HG03196 (cell line): ENCODE measurements around the gene STRN3.

Experiments used
- ATAC-seq: cut with Tn5 transposase; IDR thresholded peaks from one replicate; pipeline ENCODE4 v1.9.1; 2021; ENCODE audit not compliant: unreplicated experiment

The STRN3 gene

GRCh38 chr14:30874999-30875787 lies 151.0 kb downstream of the STRN3 start:
- ATAC-seq: peak; percentile 26

DNA sequence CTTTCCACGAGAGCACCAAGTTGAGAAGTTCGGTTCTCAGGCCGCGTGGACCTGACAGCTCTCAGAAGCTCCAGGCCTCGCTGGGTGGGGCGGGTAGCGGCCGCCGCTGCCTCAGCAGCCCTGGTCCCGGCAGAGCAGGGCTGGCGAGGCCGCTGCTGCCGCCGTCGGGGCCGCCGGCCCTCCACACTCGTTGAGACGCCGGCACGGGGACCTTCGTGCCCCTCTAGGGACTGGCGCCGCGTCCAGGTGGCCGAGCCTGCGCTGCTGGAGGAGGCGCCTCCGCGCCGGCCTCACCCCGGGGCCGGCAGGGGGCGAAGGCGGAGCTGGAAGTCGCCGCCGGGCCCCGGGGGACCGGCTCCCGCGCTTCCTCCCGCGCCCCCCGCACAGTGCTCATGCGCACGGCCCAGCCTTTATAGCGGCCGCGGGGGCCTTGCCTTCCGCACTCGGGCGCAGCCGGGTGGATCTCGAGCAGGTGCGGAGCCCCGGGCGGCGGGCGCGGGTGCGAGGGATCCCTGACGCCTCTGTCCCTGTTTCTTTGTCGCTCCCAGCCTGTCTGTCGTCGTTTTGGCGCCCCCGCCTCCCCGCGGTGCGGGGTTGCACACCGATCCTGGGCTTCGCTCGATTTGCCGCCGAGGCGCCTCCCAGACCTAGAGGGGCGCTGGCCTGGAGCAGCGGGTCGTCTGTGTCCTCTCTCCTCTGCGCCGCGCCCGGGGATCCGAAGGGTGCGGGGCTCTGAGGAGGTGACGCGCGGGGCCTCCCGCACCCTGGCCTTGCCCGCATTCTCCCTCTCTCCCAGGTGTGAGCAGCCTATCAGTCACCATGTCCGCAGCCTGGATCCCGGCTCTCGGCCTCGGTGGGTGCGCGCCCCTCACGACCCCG lies 151.8 kb downstream of the STRN3 start, which contains the start of gene COCH:
COCH (plus strand) TSS at position 440 of the 879 bp plus-strand sequence; CDS start at position 820, 380 bp downstream.
- peak; percentile 72 for ATAC-seq

DNA sequence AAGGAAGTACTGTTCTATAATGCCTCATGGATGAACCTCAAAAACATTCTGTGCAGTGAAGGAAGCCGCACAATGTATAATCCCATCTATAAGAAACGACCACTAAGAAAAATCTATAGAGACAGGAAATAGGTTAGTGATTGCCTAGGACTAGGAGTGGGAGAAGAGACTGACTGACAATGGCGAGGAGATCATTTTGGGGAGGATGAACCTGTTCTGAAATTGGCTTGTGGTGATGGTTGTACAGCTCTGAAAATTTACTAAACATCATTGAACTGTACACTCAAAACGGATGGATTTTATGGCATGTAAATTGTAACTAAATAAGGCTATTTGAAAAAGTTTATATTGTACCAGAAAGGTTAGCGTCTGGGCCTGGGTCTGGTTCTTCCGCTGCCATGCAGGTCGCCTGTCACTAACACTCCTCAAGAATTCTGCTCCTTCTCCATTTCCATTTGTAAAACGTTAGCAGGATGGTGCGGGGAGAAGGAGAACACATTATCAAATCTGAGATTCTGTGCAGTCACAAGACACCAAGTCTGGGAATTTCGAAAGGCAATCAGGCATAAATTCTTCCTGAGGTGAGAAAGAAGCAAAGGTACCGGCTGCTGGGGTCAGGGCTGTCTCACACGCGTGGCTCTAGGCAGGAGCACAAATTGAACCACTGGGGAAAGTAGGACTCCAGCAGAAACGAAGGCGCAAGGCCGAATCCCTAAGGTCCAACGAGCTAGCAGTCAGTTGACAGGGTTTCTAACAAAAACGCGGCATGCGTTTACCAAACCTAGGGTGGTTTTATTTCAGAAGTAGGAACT lies 152.7 kb downstream of the STRN3 start:
- no peak for ATAC-seq

DNA sequence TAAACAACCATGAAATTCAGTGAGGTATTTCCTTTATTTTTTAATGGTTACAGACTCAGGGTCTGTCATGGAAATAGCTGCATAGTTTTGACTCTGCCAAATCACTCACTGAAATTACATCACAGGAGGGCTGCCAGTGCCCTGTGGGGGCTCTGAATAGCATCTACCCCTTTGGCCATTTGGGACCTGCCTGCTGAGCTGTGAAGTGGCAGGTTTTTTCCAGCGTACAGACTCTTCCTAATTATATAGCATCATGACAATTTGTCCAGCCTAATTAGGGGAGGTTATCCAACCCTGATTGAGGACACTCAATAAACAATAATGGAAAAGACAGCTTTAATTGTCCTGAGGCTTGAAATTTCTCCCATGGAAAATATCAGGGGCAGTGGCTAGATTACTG lies 153.6 kb downstream of the STRN3 start:
- no peak for ATAC-seq

GRCh38 chr14:30869551-30870155 lies 156.5 kb downstream of the STRN3 start:
- ATAC-seq: no peak

DNA sequence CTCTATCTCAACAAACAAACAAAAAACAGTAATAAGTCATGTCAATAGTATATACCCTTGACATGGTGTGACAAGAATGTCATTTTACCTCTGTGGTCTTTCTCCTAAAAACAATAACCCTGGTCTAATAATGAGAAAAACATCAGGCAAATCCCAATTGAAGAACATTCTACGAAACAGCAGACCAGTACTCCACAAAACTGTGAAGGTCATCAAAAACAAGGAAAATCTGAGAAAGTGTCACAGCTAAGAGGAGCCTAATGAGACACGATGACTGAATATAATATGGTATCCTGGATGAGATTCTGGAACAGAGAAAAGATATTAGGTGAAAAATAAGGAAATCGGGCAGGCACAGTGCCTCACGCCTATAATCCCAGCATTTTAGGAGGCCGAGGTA lies 157.4 kb downstream of the STRN3 start:
- ATAC-seq: no peak

- ATAC-seq: no peak
Measured at GRCh38 chr14:30864934-30865333, 161.2 kb downstream of the STRN3 start.

GRCh38 chr14:30861200-30861599 lies 165.0 kb downstream of the STRN3 start:
- ATAC-seq: no peak

DNA sequence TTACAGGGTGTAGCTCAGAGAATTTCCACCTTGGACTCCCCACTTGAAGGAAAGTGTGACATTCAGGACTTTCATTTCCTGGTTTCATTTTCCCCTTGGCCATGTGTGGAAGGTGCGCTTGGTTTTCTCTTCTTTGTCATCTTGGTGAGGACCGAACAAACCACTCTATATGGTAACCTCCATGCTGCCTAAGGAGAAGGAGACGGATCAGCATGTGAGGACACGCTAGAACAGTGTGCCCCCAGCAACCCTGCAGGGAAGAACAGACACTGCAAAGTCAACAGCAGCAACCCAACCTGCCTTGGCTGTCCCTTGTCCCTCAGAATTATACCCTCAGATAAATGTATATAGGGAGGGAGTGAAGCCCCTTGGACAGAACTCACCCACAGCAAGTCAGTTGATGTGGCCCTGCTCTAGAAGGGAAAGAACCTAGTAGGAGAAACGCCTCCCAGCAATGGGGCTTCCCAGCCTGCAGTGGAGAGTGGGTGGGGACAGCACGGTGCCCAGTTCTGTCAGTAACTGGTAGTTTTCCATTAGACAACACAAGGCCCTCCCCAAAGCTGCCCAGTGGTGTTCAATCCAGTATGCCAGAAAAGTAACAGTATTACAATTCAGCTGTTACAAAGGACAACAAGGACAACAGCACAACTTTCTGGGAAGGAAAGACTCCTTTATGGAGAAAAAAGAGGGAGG lies 170.7 kb downstream of the STRN3 start:
- ATAC-seq: peak; percentile 70

- no peak for ATAC-seq
Measured at GRCh38 chr14:30854492-30854891, 171.7 kb downstream of the STRN3 start.

DNA sequence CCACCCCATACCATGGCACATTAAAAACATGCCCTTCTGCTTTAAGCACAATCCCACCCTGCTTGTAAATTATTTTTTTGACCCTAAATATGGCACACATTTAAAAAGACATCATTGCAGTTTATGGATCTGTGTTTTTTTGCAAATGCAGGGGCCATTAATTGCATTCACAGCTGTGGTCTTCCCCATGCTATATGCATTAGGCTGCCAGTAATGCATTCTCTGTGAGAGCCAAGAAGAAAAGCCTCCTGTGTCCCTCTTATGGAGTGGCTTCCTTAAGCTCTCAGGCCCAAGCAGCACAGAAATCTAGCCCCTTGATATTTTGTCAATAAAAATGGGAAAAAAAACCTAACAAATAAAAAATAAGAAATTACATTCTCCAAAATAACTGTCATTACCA lies 172.2 kb downstream of the STRN3 start:
- ATAC-seq: no peak

DNA sequence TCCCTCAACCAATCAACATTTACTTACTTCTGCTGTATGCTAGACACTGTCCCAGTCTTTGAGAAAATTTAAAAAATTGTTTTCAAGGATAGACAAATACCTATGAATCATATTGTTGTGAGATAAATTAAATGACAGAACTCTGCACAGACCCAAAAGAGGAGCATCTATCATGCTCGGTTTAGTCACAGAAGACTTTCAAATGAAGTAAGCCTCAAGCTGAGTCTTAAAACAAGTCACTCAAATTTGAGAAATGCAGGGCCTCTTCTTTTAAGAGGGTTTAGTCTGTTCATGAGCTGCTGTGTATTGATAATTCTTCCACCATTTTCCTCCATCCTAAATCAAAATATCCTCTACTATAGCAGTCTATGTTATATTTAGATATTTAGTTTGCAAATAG lies 176.2 kb downstream of the STRN3 start:
- ATAC-seq: no peak

DNA sequence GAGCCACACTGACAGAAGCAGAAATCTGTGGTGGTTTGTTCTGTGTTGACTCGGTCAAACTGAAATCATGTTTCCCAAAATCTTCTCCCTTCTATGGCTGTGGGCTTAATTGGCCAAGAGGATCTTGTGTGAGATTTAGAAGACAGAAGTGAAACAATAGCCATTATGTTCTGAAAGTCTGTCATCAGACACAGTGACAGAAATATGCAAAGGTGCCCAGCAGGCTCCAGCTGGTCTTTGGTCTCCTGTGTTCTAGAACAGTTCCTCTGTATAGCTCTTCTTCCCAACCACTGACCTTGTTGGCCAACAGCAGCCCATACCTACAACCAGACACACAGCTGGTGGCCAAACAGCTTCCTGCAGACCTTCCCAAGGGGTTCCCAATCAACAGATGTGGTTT lies 176.8 kb downstream of the STRN3 start:
- ATAC-seq: peak; percentile 91

- peak; percentile 23 for ATAC-seq
Measured at GRCh38 chr14:30848449-30849240, 177.5 kb downstream of the STRN3 start.
